Activated CD4-positive, CD25-positive, alpha-beta regulatory T cell treated with anti-CD3 and anti-CD28 coated beads, Interleukin-2, amount 50 U/mL, for 24 hours (primary cell): ENCODE data around the gene C14orf132.
"Not testable (repeated sequence)": the region's sequence is repeated elsewhere in the genome, so short reads cannot be mapped to it uniquely, and the experiment has no call there.

Experiments used
- ATAC-seq, 2 donors: fragments of 150-1000 bp; cut with Tn5 transposase; one replicate each; pipeline ENCODE4 v1.10.0; 2021; ENCODE audit warnings: mild to moderate bottlenecking in 1 of 2, moderate library complexity in 1 of 2

C14orf132 gene

DNA sequence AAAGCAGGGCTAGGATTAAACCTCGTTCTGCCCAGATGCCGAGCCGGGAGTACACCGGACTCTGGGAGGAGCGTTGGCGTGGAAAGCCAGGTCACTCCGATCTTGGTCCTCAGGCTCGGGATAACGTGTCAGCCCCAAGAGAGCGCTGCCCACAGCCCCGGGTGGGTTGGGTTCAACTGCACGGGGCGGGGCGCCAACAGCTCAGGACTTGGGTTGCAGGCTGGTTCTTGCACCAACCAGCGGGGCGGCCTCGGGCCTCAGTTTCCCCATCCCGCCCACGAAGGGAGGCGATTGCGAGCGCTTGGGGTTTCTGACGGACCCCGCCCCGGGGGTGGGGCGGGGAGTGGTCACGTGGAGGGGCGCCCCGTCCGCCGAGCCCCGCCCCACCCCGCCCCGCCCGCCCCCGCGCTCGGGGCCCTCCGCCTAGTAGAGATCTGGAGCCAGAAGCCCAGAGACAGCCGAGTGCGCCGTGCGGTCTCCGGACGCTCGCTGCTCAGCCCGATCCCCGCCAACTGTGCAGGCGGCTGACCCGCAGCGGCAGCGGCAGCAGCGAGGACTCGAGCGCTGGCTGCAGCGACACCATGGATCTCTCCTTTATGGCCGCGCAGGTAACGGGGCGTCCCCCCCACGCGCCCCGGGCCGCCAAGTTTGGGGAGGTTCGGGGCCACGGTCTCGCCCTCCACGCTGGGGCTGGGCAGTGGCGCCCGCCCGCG lies at the start of gene C14orf132:
C14orf132 (plus strand) TSS at position 443 of the 713 bp plus-strand sequence; CDS start at position 582, 139 bp downstream.
- ATAC-seq: peak; percentile 36 to 61

DNA sequence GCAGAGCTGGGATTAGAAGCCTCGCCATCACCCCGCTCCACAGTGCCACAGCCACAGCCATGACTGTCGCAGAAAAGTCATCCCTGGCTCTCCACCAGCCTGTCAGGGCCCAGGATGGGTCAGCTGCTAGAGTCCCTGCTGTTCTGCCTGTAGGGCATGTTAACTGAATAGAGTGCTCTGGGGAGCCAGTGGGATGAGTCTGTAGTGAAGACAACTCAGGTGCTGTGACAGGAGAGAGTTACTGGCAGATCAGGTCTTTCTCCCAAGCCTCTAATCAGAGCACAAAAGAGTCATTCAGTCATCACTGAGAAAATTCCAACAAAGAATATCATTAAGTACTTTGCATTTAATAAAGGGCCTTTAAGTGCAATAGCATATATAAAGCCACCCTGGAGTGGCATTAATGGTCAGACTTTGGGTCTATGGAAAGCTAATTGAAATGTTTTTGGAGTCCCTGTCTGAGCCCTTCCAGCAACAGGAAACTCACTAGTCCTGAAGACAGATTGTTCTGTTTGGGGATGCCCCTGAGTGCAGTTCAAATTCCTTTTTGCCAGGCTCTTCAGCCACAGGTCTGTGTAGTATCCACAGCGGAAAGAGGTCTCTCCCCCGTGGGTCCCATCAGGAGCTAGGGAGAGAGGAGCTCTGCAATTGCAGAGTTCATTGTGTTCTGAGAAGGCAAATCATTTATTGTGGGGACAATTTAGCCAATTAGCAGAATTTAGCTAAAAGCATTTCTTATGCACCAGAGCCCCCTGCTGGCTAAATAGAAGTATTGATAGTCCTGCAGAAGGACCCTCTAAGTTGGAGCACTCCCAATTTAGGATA lies 45.2 kb upstream of the C14orf132 start:
- no peak for ATAC-seq

DNA sequence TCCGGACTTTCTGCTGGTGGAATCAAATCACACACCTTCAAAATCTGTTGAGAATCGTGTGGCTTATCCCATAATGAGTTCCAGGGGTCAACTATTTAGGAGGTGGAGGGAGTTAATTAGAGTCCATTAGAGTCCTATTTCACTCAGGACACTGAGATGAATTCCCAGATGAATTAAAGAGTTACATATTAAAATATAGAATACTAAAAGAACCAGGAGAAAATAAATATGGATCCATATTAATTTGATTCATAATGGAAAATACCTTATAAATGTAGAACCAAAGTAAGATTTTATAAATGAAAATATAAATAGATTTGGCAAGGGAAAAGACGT lies 44.6 kb upstream of the C14orf132 start:
- ATAC-seq: no peak

DNA sequence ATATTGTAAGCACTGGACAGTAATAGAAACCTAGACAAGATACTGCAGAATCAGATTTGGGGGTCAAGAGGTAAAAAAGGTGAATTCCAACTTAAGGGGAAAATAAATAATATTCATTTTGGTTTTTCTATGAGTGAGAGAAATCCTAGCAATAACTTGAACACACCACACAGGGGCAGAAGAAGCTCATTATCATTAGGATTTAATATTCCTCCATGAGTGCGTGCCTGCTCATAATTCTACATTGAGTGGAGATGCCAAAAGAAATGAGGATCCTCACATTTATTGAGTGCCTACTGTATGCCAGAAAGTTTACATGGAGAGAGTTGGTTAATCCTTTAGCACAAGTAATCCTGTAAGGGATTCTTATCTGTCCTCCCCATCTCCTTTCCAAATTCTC lies 40.5 kb upstream of the C14orf132 start:
- no peak for ATAC-seq

DNA sequence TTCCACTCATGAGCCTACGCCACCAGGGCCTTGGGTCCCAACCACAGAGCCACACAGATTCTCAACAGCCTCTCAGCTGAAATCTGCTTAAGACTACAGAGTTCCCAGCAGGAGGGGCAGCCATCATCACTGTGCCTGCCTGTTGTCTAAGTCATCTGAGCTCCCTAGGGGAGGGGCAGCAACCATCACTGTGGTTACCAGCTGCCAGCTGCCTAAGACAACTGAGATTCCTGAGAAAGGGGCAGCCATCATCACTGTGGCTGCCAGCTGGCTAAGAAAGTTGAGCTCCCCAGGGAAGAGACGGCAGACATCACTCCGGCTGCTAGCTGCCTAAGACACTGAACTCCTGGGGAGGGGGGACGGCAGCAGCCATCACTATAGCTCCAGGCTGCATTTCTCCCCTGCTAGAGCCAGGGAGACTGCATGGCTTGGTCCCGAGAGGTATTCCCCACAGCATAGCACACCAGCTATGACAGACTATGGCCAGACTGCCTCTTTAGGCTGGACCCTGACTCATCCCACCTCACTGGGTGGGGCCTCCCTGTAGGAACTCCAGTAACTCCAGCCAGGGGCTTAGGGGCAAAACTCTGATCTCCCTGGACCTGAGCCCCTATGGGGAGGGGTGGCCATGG lies 37.2 kb upstream of the C14orf132 start:
- no peak for ATAC-seq

DNA sequence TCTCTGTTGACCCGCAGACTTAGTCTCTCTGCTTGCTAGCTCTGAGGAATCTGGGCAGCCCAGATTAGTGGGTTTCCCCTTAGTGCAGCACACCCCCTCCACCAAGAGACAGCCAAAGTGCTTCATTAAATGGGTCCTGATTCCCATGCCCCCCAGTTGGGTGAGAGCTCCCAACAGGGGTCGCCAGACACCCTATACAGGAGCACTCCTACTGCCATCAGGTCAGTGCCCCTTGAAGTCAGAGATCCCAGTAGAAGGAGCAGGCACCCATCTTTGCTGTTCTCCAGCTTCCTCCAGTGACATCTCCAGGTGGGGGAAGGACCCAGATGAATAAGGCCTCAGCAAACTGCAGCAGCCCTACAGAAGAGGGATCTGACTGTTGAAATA lies 36.7 kb upstream of the C14orf132 start:
- ATAC-seq: no peak

DNA sequence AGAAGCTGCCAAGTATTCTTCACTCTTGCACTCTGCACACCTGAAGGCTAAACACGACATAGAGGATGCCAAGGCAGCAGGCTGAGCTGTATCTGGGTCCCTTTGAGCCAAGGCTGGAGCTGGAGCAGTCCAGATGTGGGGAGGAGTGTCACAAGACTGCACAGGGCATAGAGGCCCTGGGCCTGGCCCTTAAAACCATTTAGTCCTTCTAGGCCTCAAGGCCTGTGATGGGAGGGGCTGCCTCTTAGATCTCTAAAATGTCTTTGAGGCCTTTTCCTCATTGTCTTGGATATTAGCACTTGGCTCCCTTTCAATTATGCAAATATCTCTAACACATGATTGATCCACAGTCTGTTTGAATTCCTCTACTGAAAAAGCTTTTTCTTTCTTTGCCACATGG lies 28.0 kb upstream of the C14orf132 start:
- ATAC-seq: no peak

DNA sequence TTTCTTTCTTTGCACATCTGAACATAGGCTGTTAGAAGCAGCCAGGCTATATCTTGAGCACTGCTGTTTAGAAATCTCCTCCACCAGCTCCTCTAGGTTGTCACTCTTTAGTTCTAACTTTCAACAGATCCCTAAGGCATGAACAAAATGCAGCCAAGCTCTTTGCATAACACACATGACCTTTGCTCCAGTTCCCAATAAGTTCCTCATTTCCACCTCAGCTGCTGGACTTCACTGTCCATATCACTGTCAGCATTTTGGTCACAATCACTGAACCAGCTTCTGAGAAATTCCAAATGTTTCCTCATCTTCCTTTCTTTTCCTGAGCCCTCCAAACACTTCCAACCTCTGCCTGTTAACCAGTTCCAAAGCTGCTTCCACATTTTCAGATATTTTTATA lies 27.6 kb upstream of the C14orf132 start:
- ATAC-seq: no peak

DNA sequence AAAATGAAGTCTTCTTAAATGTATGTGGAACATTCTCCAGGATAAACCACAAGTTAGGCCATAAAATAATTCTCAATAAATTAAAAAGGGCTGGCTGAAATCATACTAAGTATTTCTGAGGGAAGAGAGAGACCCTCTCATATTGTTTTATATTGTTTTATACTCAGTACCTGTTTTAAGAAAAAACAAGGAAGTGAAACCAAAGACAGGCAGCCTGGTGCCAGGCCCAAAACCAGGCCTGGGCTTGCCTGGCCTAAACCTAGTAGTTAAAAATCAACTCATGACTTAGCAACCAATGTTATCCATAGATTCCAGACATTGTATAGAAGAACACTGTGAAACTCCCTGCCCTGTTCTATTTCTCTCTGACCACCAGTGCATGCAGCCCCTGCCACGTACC lies 26.4 kb upstream of the C14orf132 start:
- ATAC-seq: not testable (repeated sequence)

DNA sequence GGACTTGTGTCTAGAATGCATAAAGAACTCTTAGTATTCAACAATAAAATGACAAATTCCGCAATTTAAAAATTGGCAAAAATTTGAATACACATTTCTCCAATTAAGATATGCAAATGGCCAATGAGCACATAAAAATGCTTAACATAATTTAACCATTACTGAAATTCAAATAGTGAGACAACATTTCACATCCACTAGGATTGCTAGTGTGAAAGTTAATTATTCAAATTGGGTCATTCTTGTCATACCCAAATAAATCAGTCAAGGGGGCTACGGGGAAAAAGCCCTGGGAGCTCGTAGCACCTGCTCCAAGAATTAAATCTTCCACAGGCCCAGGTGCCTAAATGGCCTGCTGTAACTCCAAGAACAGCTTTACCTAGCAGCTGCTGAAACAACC lies 25.0 kb upstream of the C14orf132 start:
- no peak for ATAC-seq

DNA sequence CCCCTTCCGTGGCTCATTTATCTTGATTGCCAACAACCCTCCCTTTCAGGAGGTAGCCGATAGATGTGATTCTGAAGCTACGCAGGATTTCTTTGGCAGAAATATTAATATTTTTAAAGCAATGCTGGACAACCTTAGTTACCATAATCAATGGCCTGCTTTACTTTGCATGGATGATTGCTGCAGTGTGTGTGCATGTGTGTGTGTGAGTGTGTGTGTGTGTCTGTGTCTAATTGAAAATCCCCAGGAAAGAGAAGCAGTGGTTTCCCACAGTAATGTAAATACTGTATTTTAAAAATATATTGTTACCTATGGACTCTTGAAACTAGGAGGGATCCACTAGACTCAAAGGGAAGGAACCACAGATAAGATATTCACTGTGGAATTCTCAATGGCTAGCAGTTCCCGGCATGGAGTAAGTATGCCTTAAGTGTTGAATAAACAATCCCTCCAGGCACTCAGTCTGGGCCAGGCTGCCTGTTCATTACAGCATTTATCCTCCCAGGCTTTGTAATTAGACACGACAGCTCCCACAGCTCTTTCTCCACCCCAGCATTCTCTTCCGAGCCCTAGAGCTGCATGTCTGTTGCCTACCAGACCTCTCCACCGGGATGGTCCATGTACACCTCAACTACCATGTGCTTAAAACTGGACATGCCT lies 22.5 kb upstream of the C14orf132 start:
- ATAC-seq: no peak

DNA sequence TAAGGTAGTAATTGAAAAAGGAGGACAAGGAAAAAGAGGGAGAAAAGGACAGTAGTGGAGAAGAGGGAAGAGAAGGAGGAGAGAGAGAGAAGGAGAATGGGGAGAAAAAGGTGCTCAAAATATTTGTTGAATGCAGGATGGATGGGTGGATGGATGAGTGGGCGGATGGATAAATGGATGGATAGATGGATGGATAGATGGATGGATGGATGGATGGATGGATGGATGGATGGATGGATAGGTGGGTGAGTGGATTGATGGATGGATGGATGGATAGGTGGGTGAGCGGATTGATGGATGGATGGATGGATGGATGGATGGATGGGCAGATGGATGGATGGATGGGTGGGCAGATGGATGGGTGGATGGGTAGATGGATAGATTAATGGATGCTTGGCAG lies 21.3 kb upstream of the C14orf132 start:
- ATAC-seq: no peak

DNA sequence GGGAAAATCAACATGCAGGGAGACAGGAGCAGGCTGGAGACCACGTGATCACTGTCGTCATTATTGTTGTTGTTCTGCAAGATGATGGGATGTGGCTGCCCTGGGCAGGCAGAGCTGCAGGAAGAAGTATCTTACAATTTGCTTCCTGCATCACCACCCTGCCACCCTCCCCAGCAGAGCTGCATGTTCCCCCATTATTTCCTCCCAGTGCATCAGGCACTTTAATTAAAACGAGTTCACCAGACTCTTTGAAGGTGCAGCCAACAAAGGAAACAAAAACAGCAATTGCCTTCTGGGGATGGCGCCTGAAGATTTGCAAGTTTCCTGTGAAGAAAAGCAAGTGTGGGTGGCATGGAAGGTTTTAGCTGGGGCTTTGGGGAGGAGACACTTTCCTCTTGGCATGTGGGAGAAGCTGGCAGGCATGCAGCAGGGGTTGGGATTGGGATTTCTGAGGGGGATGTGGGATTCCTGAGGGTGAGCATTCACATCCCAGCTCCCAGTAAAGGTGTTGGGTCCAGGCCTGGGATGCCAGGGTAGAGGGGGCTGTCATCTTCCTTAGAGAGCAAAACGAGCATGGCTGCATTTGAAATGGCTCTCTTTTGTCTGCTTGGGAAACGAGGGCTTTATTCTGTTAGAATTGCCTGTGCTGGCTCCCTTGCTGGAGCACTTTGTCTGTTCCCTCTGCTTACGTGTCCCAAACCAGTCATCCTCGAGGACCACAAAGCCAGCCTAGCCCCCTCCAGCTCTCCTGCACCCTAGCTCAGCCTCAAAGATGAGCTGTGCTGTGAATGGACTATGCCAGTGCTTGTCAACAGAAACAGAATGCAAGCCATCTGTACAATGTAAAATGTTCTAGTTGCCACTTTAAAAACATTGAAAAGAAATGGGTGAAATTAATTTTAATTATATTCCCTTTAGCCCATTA lies 11.5 kb upstream of the C14orf132 start:
- no peak for ATAC-seq

DNA sequence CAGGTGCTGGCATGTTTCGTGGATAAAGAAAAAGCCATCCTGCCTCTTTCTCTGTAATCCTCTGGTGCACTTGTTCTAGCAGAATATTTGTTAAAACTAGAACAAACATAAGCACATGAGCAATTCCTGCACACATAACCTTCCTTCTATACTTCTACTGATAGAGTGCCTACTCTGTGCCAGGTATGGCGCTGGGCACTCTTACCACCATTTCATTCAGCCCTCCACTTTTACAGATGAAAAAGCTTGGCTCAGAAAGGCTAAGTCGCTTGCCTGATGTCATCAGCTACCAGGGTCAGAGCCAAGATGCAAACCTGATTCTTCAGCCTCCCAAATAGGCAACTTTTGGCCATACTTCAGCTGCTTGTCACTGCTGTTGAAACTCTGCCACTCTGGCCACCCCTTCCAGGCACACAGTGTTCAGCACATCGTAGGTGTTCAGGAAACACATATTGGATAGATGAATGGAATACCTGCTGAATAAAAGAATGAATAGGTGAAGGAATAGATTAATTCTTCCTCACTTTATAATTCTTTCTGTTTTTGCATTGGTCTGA lies 10.0 kb upstream of the C14orf132 start:
- no peak for ATAC-seq

DNA sequence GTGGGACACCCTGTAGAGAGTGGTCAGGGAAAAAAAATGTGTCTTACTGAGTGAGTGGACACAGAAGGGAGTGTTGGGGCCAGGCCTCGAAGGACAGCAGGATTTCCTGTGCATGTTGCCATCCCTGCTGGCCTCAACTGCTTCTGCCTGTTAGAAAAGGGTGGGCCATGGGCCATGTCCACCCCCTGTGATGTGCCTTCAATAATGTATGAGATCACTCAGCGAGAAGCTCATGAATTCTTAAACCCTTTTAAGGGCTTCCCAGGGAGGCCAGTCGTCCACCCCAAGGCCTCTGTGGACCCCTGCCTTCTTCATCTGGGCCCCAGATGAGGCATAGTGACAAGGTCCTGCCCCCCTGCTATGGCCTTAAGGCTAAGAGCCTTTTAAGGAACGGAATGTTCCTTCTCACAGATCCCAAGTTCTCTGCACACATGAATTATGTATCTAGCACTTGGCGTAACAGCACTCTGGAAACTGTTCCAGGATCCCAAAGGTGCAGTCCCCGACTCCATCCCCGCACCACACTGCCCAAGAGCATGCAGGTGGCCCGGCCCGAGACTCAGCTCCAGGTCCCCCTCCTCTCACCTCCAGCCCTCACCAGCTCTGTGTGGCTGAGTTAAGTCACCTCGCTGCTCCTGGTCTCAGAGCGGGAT lies 8.9 kb upstream of the C14orf132 start:
- ATAC-seq: no peak

DNA sequence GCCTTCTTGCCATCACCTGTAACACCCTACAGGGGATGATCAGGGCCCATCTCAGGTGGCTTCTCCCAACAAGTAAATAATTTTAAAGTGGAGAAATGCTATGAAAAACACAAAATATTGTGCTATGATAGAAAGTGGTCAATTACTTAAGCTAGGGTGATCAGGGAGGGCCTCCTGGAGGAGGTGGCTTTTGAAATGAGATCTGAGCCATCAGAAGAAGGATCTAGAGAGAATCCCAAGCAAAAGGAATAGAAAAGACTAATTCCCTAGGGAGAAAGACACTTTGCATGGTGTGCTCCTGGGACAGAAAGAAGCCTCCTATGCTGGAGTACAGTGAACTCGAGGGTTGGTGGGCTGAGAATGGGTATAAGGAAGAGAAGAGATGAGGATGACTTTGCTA lies 7.5 kb upstream of the C14orf132 start:
- no peak for ATAC-seq

DNA sequence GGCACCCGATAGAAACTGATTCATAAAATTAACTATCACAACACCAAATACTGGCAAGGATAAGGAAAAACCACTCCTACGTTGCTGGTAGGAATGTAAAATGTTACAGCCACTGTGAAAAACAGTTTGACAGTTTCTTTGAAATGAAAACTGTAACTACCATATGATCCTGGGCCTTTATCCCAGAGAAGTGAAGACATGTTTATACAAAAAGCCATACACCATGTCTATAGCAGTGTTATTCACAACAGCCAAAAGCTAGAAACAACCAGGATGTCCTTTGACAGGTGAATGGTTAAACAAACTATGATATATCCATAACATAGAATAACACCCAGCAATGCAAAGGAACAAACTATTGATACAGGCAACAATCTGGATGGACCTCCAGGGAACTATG lies 3.7 kb upstream of the C14orf132 start:
- ATAC-seq: no peak

DNA sequence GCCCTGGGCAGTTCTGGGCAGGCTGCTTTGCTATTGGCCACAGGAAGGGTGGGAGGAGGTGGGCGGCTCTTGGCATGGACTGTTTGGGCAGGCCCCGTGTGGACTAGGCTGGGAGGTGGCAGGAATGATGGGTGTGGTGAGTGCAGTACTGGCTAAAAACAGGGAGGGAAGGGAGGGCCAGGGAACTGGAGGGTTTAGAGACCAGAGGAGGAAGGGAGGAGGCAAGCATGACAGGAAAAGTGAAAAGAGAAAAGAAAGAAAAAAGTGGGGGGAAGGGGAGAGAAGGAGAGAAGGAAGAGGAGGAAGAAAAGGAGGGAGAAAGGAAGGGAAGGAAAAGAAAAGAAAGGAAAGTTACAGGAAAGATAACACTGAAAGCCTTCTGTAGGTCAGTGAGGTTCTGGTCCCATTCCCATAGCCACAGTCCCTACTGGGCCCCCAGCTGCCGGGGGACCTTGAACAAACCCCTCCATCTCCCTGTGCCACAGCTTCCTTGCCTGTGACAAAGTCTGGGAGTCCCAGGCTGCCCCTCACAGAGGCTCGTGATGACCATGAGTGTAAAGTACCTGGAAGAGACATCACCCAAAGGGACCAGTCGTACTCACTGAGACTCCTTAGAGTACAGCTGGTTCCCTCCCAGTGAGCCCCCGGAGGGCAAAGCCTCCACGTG lies 1.1 kb upstream of the C14orf132 start:
- ATAC-seq: peak in 1 of 2 donors; percentile 18

DNA sequence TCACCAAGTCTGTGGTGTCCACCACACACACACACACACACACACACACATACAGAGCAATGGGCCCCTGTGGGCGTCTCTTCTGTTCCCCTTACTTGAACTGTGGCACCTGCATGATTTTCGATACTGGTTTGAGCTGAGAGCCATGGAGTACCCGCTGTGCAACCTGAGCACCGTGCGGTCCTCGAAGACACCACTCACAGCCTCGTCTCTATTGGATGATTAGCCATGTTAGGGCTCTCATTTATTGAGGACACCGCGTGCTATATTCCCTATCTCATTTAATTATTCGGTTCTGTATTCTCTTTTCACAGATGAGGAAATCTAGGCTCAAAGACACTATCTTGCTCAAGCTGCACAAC lies 623 bp upstream of the C14orf132 start:
- ATAC-seq: peak; percentile 11 to 14

DNA sequence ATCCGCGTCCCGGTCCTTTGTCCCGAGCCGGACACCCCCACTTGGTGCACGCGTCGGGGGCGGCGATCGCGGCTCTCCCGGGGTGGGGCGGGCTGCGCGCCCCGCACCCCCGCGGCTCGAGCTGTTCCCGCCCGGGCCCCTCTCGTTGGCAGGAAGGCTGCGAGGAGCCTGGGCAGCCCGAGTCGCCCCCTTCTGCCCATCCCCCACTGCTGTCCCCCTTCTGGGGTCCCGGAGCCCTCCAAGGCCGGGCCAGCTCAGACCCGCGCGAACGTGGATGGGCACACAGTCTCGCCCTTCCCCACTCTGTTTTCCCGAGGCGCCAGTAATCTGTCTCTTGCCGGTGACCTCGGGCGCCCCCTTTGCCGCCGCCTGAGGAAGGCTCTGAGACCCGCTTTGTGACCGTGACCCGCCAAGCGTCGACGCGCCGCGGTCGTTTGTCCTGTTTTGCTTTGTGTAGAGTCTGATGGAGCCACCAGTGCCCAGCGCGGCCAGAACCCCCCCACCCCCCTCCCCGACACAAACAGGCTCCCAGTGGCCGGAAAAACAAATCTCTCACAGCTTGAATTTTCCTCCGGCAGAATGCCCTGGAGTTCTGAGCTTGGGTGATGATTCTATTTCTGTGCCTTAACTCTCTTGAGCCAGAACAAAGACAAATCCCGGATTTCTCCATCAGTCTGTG lies 610 bp downstream of the C14orf132 start:
- peak in 1 of 2 donors; percentile 17 for ATAC-seq
